ENCODE measurements around the gene DHFR2.
A peak's percentile ranks its signal among the peaks of the same experiment; 100 is the strongest.
"Not testable (repeated sequence)": the region's sequence is repeated elsewhere in the genome, so short reads cannot be mapped to it uniquely, and the experiment has no call there.

The DHFR2 gene

GRCh38 chr3:94062513-94063404 is at the start of gene DHFR2, which contains the start of gene NSUN3:
Gene DHFR2, minus strand, starts transcription at chr3:94062916. Its CDS starts 1,405 bp downstream, at chr3:94061511.
Gene NSUN3, plus strand, starts transcription at chr3:94063061. Its CDS starts 66 bp downstream, at chr3:94063127.
- peak; percentile 99 for DNase-seq

DNA sequence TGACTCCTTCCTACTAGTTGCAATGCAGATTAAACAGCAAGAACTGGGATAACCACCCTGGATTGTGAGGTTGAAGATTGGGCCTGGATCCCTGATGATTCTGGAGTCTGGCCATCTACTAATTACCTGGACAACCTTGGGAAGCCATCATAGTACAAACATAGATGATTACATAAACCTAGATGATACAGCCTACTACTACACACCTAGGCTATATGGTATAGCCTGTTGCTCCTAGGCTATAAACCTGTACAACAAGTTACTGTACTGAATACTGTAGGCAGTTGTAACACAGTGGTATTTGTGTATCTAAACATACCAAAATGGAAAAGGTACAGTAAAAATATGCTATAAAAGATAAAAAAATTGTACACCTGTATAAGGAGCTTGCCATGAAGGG is 48.1 kb upstream of the DHFR2 start:
- DNase-seq = no peak

- not testable (repeated sequence) for DNase-seq
Observed at GRCh38 chr3:94110232-94110631, 47.5 kb upstream of the DHFR2 start.

DNA sequence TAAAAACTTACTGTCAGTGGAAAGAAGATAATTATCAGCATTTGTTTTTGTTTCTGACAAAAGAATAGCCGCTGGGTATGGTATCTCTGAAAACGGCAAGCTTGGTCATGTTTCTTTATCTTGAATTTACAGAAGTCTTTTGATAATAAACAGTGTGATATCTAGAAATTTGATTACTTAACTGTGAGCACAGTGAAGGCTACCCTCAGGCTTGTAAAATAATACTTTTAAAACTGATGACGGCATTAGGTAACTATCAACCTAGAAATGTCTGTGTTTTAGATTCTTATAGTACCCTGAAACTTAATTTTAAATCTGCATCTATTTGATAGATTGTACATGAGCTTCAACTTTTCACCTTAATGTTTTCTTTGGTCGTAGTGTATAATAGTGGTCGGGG is 43.6 kb upstream of the DHFR2 start:
- DNase-seq = no peak

DNA sequence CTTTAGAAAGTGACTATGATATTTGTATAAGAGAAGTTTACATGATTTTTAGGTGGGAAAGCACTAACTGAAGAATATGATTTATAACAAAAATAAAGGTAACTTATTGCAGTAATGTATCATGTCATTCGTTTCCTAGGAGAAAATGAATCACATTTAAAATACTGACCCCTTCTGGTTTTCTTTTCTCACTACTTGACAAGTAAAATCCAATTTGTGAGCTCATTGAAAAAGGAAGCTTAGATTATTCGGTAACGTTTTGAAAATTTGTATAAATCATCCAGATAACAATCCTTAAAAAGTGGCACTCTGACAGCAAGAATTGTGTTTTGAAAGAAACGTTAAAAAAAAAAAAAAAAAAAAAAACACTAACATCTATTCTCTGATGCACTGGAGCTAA is 39.1 kb upstream of the DHFR2 start:
- no peak for DNase-seq

DNA sequence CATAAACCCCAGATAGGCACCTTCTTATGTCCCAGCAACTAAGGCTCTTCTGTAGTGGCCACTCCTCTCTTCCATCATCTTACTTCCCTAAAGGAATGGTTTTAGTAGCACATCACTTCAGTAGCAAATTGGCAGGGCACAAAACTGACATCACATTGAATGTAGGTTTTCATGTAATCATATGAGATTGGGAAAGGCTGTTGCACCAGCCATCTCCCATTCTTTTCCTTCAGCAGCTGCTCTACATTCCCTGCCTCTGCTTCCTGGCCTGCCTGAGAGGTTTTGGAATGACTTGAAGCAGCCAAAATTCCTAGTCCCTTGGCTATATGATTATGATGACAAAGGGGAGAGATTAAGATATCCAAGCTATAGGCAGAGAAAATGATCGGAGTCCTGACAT is 36.6 kb upstream of the DHFR2 start:
- DNase-seq = no peak

GRCh38 chr3:94098452-94098851 is 35.7 kb upstream of the DHFR2 start:
- no peak for DNase-seq

DNA sequence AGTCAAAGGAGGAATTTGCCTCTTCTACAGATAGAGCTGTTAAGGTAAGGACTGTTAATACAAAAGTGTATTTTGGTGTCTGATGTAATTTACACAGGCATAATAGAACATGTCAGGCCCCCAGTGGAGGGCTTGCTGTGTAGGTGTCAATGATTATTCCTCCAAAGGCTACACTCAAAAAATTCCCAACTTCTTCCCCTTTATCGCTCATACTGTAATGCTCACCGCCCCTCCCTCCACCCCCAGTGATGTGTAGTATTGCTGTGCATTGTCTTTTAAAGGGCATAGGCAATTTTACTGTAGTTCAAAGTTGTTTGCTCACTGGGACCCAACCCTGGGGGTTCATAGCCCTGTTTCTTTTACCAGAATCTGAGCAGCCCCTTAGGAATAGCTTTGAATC is 32.4 kb upstream of the DHFR2 start:
- no peak for DNase-seq

- no peak for DNase-seq
Observed at GRCh38 chr3:94093151-94093550, 30.4 kb upstream of the DHFR2 start.

DNA sequence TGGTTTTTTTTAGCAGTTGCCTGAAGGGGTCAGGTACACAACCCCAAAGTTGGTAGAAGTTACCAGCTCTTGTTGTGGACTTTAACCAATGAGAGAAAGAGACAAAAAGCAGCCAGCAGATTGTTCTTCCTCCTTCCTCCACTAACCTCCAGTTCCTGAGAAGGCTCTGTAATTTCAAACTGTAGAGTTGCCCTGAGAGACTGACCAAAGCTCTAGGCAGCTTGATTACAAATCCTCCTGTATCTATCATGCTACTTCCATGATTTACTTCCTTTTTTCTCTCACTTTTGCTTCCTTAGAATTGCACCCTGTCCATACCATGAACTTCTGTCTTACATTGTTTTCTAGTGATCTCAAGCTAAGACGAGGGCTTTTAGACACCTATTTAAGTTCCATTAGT is 29.4 kb upstream of the DHFR2 start:
- no peak for DNase-seq

DNA sequence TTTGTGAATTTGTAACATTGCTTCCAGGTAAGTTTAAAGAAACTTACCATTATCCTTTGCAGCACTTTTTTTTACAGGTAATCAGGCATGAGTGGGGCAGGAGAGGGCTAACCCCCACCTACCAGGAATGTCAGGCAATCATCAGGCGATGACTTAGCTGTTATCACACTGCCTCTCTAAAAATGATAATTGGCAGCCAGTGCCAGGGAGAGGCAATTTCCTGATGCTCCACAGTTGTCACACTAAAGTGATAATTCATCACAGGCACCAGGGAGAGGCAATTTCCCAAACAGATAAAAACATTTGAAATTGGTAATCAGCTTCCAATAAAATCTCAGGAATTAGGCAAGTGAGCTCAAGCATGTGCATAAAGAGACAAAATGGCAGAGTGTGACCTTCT is 26.4 kb upstream of the DHFR2 start:
- DNase-seq = no peak

- DNase-seq = no peak
Observed at GRCh38 chr3:94083261-94083660, 20.5 kb upstream of the DHFR2 start.

- peak; percentile 82 for DNase-seq
Observed at GRCh38 chr3:94082391-94082937, 19.7 kb upstream of the DHFR2 start.

- no peak for DNase-seq
Observed at GRCh38 chr3:94081884-94082283, 19.2 kb upstream of the DHFR2 start.

DNA sequence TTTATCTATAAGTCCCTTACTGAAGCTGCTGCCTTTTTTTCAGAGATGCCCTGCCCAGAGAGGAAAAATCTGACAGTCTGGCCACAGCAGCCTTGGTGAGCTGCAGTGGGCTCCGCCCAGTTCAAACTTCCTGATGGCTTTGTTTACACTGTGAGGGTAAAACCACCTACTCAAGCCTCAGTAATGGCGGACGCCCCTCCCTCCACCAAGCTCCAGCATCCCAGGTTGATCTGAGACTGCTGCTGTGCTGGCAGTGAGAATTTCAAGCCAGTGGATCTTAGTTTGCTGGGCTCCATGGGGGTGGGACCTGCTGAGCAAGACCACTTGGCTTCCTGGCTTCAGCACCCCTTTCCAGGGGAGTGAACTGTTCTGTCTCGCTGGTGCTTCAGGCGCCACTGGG is 17.8 kb upstream of the DHFR2 start:
- DNase-seq = not testable (repeated sequence)

- no peak for DNase-seq
Observed at GRCh38 chr3:94076055-94076454, 13.3 kb upstream of the DHFR2 start.

DNA sequence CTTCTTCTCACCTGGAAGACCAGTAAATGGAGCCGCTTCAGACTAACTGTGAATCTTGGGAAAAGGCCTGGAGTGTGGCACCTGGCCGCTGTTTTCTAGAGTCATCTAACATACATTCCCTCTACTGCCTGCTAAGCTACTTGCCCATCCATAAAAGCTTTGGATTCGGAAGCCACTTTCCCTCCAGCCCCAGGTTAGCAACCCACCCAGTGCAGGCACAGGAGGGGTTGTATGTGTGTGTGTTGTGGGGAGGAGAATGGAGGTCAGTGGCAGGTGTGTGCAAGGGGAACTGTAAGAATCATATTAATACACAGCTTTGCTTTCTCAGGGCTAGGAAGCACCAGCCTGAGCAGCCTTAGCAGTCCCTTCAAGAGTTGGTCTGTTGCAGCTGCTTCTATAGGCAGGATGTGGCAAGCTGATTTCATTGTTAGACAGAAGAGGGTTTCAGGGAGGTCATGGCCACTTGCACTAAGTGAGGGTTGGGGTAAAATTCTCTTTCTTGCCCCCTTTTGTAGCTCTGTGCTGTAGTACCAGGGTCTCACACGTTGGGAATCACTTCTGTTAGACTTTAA is 9.1 kb upstream of the DHFR2 start:
- DNase-seq = no peak

- DNase-seq = no peak
Observed at GRCh38 chr3:94070341-94070911, 7.7 kb upstream of the DHFR2 start.

DNA sequence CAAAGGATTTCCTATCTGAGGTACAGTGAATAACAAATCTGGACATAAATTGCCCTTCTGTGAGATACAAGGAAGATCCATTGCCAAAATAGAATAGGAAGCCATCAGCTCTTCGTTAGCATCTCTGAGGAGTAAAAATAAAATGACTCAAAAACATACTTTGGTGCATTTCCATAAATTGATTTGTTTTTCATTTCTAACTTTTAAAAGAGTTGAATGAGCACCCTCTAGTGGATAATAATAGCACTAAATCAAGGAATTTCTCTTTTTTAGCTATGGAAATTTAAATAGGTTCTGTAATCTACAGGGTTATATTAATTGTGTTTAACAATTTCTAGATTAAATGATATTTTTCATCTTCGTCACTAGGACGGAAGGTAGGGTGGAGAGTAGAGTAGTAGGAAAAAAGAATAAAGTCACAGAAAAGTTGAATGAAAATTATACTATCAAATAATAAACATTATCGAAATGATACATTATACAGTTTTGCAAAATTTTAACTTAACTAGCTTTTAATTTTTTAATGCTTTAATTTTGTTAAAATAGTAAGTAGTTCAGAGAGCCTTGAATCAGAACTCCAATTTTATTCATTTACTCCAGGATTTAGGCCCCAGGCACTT is 6.6 kb upstream of the DHFR2 start:
- DNase-seq = no peak

- DNase-seq = no peak
Observed at GRCh38 chr3:94066506-94067500, 4.1 kb upstream of the DHFR2 start.

GRCh38 chr3:94065819-94066480 is 3.2 kb upstream of the DHFR2 start:
- DNase-seq = no peak
